Epithelial cell of prostate (primary cell): ENCODE results near the gene CD80.

ENCODE experiments used
- DNase-seq: peaks from one replicate; pipeline ENCODE4 v3.0.0-alpha.2; 2011; ENCODE audit warnings: low read depth, low spot score
- H3K27ac ChIP-seq: fragments of 450-650 bp; 2 replicates; pipeline ENCODE4 v1.5.1; 2017; ENCODE audit warnings: mild to moderate bottlenecking

Gene CD80

DNA sequence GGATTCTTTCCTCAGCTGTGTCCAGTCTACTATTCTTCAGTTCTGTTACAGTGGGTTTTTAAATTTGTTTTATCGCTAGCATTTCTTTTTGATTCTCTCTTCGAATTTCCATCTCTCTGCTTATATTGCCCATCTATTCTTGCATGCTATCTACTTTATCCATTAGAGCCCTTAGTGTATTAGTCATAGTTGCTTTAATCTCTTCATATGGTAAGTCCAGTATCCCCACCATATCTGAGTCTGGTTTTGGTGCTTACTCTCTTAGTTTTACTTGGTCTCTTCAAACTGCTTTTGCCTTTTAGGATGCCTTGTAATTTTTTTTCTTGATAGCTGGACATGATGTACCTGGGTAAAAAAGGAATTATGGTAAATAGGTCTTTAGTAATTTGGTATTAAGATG, 52.0 kb downstream of the CD80 start:
- DNase-seq, result no peak
- no peak overlapping the region for H3K27ac ChIP-seq

DNA sequence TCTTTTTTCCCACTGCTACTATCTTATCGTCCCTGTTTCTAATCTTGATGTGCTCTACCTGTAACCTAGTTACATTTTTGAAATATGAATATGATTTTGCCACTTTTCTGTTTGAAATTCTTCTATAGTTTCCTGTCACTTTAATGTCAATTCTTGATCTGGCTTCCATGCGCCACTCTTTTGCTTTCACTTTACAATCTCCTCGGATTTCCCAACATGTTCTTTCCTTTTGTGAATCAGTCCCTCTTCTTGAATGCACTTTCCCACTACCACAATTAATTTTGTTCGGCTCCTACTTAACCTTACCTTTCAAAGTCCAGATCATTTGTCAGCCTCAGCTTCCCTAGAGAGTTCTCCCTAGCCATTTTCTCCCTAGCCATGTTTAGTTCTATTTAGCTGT, 52.8 kb downstream of the CD80 start:
- H3K27ac ChIP-seq, result no peak overlapping the region
- DNase-seq, result no peak

DNA sequence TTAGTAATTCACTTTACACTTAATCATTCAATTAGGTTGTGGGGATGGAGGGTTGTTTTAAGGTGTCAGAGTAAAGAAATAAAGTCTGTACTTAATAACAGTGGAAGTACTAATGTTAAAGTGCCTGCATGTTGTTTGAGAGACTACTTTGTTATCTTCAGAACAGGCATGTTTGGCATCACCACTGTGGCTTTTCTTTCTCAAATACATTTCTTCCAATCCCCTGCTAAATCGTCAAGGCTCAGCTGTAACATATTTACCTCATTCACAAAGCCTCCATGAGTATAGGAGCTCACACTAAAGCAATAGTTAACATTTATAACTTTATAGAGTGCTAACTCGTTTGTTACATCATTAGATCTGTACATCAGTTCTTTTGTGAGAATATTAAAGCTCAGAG, 58.5 kb downstream of the CD80 start:
- no peak for DNase-seq
- H3K27ac ChIP-seq, result no peak overlapping the region

DNA sequence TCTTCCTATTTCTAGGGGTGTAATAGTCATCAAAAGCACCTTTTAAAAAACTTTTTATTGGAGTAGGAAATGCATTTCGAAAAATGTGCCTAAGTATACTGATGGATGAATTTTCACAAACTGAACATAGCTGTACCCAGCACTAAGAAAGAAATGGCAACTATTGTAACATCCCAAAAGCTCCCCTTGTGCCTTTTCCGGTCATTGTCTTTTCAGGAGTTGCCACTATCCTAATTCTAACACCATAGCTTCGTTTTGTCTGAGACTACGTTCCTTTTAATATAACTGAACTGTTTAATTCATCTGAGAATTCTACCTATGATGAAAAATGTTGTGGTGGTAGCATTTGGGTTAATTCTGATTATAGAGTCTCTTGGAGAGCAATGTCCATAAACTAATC, 59.1 kb downstream of the CD80 start:
- DNase-seq, result no peak
- no peak overlapping the region for H3K27ac ChIP-seq

DNA sequence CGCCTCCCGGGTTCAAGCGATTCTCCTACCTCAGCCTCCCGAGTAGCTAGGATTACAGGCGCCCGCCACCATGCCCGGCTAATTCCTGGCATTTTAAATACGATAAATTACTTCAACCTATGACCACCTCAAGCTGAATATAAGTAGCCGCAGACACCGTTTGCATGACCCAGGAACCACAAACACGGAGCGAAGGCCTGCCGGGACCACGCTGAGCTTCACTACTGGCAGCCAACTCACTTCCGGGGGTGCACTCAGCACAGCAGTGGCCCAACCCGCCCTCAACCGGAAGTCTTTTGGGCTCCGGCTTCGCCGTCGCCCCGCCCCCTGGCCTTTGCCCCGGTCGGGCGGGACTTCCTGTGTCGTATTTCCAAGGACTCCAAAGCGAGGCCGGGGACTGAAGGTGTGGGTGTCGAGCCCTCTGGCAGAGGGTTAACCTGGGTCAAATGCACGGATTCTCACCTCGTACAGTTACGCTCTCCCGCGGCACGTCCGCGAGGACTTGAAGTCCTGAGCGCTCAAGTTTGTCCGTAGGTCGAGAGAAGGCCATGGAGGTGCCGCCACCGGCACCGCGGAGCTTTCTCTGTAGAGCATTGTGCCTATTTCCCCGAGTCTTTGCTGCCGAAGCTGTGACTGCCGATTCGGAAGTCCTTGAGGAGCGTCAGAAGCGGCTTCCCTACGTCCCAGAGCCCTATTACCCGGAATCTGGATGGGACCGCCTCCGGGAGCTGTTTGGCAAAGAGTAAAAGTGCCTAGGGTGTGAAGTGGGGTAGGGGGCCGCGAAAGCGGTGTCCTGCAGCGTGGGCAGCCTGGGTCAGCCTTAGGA, 61.0 kb downstream of the CD80 start, which contains the start of gene TIMMDC1:
TIMMDC1 (plus strand) TSS at position 362 of the 826 bp plus-strand sequence; CDS start at position 549, 187 bp downstream.
- peak; percentile 63 for DNase-seq
- peak within 1 kb of the TSS; percentile 81 for H3K27ac ChIP-seq

DNA sequence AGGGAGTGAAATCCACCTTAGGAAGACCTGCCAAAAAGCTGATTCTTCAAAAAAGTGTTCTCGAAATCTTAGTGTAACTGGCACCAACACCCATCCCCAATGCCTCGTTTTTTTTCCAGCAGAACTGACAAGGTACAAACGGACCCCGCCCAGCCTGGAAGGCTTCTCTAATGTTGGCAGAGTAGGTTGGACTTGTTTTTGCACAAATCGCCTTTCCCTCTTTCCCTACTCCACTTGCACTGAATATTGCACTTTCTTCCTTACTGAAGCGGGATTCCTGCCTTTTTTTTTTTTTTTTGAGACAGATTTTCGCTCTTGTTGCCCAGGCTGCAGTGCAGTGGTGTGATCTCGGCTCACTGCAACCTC, 61.6 kb downstream of the CD80 start:
- H3K27ac ChIP-seq, result peak overlapping the region; percentile 81
- no peak for DNase-seq

DNA sequence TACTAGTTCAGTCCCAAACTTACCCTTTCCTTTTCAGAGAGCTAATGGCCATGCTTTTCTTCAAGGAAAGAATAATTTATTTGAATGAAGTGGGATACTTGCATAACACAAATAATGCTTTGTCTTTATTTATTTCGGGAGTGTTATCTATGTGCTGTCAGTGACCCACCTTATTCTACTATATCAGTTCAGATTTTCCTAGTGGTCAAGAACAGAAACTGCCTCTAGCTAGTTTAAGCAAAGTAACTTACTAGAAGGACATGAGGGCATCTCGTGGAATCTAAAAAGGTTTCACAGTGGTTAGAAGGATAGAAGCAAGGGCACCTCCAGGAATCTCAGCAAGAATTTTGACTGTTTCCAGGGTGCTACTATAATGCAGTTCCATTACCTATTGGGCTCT, 64.8 kb downstream of the CD80 start:
- H3K27ac ChIP-seq, result no peak overlapping the region
- DNase-seq, result no peak

DNA sequence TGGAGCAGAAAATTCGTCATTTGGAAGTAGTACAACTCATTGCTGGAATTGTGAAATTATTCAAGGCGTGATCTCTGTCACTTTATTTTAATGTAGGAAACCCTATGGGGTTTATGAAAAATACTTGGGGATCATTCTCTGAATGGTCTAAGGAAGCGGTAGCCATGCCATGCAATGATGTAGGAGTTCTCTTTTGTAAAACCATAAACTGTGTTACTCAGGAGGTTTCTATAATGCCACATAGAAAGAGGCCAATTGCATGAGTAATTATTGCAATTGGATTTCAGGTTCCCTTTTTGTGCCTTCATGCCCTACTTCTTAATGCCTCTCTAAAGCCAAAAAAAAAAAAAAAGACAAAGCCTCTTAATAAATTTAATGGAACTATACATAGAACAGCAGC, 66.6 kb downstream of the CD80 start:
- no peak for DNase-seq
- no peak overlapping the region for H3K27ac ChIP-seq

DNA sequence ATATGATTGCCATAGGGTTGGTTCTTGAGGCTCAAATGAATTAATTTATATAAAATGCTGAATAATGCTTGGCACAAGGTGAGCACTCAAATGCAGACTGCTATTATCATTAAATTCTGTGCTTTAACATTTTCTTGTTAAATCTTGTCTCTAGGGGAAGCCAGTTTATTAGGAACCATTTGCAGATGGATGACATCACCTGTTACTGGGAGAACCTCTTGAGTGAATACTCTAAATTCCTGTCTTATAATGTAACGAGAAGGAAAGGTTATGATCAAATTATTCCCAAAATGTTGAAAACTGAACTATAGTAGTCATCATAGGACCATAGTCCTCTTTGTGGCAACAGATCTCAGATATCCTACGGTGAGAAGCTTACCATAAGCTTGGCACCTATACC, 67.3 kb downstream of the CD80 start:
- DNase-seq, result no peak
- H3K27ac ChIP-seq, result no peak overlapping the region

DNA sequence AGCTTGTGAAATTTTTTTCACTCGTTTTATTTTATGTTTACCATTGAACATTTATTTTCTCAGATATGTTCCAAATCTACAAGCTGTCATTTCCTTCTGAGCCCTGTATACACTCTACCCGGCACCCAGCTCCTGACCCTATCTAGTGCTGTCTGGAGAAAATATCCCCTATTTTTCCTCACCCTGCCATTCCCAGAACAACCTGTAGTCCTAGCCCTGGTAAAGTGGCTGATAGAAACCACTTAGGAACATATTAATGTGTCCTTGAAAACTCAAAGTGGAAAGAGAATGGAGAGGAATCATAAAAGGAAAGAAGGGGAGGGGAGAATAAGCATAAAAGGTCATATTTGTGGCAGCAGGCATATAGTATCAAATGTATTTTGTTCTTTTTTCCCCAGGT, 69.3 kb downstream of the CD80 start:
- no peak overlapping the region for H3K27ac ChIP-seq
- no peak for DNase-seq

DNA sequence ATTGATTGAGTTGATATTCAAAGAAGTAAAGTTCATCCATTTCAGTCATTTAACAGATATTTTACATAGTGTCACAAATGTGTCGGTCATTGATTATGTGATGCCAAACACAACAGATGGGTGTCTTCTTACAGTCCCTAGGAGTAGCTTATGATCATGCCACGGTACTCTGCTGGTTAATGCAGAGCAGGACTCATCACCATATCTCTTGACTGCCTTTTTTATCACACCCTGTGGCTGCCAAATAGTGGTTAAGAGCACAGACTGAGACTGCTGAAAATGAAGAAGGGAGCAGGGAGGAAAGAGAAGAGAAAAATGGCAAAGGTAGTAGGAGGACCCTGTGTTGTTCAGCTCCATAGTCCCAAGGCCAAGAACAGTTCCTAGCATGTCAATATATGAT, 73.9 kb downstream of the CD80 start:
- no peak for DNase-seq
- no peak overlapping the region for H3K27ac ChIP-seq

DNA sequence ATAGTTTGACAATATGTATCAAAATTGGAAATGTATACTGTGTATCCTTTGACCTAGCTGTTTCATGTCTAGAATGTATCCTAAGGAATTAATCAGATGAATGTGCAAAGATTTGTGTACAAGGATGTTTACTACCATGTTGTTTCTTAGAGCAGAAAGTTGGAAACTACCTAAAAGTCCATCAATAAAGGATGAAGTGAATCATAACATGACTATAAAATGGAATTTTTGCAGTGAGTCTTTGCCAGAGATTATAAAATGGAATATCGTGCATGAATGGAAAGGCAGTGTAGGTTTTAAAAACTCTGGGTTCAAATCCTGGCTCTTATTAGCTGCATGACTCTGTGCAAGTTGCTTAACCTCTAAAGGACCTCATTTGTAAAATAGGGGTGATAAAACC, 76.3 kb downstream of the CD80 start:
- no peak for DNase-seq
- H3K27ac ChIP-seq, result no peak overlapping the region

DNA sequence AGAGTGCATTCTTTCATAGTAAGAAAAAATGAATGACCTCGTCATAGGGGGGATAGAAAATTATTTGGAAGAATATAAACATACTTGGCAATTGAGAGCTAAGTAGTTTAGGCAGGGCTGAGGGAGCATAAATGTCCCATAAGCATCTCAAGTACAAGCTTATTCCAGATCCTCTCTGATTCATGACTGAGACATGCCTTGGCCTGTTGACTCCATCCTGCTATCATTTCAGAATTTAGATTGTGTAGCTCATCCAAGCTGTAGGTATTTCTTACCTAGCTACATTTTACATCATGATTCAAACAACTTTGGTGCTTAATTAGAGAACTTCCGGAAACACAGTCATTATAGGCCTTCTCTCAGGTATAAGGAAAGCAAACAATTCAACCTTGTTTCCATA, 78.3 kb downstream of the CD80 start:
- DNase-seq, result peak; percentile 48
- H3K27ac ChIP-seq, result peak overlapping the region; percentile 76
